ENCODE data around the gene B3GALT6.
"Not testable (repeated sequence)": the region's sequence is repeated elsewhere in the genome, so short reads cannot be mapped to it uniquely, and the experiment has no call there.

Gene B3GALT6

GRCh38 chr1:1232208-1232795, at the start of gene B3GALT6:
TSS of gene B3GALT6 (plus strand) at chr1:1232237. CDS start at chr1:1232279, 42 bp downstream.
- peak in 1 of 4 experiments; percentile 38 for DNase-seq (ENCODE audit: low read depth in 4 of 4, low spot score in 1 of 4)

- no peak for DNase-seq (ENCODE audit: low read depth in 4 of 4, low spot score in 1 of 4)
Observed at GRCh38 chr1:1182491-1183220, 49.4 kb upstream of the B3GALT6 start.

GRCh38 chr1:1183221-1183747, 48.8 kb upstream of the B3GALT6 start:
- DNase-seq (ENCODE audit: low read depth in 4 of 4, low spot score in 1 of 4): no peak

DNA sequence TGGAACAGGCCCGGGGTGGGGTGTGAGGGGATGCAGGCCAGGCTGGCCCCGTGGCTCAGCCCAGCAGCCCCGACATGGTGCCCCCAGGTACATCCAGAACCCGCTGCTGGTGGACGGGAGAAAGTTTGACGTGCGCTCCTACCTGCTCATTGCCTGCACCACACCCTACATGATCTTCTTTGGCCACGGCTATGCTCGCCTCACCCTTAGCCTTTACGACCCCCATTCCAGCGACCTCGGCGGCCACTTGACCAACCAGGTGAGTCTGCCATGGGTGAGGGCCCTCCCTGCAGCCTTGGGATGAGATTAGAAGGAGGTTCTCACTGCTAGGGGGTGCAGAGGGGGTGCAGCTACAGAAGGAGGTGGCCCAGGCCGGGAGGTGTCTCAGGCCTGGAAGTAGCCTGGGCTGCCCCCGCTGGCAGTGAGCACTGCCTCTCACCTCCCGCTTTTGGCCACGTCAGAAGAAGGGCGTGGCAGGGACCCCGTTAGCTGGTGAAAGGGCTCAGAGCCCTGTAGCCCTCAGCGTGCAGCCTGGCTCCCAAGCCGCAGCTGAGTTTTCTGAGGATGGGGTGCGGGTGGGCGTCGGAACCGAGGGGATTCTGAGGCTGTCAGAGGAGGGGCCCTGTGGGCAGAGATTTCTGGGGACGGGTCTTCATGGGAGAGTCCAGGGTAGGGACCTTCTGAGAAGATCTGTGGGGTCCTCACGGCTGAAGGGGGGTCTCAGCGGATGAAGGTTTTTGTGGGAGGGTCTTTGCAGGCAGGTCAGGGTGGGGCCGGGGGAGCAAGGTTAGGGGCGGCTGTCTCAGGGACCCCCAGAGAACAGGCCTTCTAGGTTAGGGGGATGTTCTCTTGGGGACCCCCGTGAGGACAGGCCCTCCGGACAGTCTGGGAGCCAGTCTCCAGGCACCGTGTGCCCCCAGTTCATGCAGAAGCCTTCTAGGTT, 47.9 kb upstream of the B3GALT6 start:
- no peak for DNase-seq (ENCODE audit: low read depth in 4 of 4, low spot score in 1 of 4)

DNA sequence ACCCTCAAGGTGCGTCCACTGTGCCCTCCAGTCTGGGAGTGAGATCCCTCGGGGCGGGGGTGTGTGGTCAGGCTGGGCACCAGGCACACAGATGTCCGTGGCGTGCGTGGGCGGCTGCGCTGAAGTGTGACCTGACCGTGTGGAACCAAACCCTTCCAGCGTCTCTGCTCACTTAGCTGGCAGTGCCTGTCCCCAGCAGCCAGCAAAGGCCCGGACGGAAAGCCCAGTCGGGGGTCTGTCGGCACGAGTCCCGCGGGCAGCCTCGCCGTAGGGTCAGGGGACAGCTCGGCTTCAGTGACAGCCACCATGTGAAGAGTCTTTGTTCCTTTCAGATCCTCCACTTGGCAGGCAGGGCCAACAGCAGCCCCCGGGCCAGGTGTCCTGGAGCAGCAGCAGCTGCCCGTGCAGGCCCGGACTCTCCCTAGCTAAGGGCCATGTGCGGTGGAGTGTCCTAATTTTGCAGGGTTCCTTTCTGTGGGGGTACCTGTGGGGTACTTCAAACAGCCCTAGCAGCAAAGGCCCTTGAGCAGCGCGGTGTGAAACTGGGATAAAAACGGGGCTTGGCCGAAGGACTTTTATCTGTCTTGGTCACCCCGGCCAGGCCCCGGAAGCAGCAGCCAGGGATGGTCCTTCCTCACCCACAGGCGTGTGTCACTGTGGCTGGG, 46.8 kb upstream of the B3GALT6 start:
- no peak for DNase-seq (ENCODE audit: low read depth in 4 of 4, low spot score in 1 of 4)

GRCh38 chr1:1187938-1188337, 44.1 kb upstream of the B3GALT6 start:
- DNase-seq (ENCODE audit: low read depth in 4 of 4, low spot score in 1 of 4): no peak

DNA sequence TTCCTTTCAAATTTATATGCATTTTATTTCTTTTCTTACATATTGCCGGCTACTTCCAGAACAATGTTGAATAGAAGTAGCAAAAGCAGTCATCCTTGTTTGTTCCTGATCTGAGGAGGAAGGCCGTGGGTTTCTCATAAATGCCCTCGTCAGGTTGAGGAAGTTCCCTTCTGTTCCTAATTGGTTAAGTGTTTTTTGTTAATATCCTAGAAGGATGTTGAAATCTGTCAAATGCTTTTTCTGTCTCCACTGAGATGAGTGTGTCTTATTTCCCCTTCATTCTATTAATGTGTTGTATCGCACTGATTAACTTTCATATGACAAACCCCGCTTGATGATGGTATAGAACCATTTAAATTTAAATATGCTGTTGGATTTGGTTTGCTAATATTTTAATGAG, 42.9 kb upstream of the B3GALT6 start:
- no peak for DNase-seq (ENCODE audit: low read depth in 4 of 4, low spot score in 1 of 4)

- no peak for DNase-seq (ENCODE audit: low read depth in 4 of 4, low spot score in 1 of 4)
Observed at GRCh38 chr1:1191734-1192133, 40.3 kb upstream of the B3GALT6 start.

DNA sequence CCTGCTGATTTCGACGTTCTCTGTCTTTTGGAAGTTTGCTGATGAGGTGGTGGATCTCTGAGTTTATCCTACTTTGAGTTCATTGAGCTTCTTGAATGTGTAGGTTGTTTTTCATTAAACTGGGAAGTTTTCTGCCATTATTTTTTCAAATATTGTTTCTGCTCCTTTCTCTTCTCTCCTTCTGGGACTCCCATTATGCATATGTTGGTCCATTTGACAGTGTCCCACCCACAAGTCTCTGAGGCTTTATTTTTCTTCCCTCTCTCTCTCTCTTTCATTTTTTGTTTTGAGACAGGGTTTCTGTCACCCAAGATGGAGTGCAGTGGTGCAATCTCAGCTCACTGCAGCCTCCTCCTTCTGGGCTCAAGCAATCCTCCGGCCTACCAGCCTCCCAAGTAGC, 37.3 kb upstream of the B3GALT6 start:
- DNase-seq (ENCODE audit: low read depth in 4 of 4, low spot score in 1 of 4): no peak

DNA sequence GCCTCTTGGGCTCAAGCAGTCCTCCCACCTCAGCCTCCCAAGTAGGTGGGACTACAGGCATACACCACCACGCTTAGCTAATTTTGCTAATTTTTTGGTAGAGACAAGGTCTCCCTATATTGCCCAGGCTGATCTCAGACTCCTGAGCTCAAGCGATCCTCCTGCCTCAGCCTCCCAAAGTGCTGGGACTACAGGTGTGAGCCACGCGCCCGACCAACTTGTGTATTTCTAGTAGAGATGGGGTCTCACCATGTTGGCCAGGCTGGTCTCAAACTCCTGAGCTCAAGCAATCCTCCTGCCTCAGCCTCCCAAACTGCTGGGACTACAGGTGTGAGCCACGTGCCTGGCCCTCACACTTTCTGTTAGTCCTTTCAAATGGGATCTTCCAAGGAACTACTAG, 36.3 kb upstream of the B3GALT6 start:
- not testable (repeated sequence) for DNase-seq (ENCODE audit: low read depth in 4 of 4, low spot score in 1 of 4)

GRCh38 chr1:1196431-1197187, 35.4 kb upstream of the B3GALT6 start:
- DNase-seq (ENCODE audit: low read depth in 4 of 4, low spot score in 1 of 4): no peak

GRCh38 chr1:1197188-1197500, 34.9 kb upstream of the B3GALT6 start:
- DNase-seq (ENCODE audit: low read depth in 4 of 4, low spot score in 1 of 4): no peak

- no peak for DNase-seq (ENCODE audit: low read depth in 4 of 4, low spot score in 1 of 4)
Observed at GRCh38 chr1:1197551-1198422, 34.2 kb upstream of the B3GALT6 start.

DNA sequence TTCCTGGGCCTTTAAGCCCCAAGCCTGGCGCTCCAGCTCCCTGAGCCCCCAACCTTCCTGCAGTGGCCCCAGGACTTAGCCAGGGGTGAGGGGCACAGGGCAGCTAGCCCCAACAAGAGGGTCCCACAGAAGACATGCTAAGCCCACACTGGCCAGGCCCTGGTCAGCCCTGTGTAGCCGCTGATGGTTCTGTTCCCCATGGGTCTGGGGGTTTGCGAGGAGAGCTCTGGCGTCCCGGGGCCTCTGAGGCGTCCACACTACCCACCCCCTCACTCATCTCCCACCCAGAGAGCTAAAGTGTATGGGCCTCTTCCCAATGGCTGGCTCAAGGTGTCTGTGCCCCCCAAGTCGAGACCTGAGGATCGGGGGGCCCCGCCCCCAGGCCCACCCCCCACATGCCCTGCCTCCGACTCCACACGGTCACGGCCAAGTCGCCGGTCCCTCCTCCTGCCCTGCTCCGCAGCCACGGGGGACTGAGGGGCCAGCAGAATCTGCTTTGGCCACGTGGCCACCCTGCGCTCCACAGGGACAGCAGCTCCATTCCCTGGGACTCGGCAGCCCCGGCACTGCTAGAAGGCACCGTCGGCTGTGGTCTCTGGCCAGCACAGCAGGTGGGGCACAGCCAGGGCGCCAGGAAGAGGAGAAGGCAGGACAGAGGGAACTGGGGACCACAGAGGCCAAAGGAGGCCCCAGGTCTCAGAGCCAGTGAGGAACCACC, 33.5 kb upstream of the B3GALT6 start:
- no peak for DNase-seq (ENCODE audit: low read depth in 4 of 4, low spot score in 1 of 4)

DNA sequence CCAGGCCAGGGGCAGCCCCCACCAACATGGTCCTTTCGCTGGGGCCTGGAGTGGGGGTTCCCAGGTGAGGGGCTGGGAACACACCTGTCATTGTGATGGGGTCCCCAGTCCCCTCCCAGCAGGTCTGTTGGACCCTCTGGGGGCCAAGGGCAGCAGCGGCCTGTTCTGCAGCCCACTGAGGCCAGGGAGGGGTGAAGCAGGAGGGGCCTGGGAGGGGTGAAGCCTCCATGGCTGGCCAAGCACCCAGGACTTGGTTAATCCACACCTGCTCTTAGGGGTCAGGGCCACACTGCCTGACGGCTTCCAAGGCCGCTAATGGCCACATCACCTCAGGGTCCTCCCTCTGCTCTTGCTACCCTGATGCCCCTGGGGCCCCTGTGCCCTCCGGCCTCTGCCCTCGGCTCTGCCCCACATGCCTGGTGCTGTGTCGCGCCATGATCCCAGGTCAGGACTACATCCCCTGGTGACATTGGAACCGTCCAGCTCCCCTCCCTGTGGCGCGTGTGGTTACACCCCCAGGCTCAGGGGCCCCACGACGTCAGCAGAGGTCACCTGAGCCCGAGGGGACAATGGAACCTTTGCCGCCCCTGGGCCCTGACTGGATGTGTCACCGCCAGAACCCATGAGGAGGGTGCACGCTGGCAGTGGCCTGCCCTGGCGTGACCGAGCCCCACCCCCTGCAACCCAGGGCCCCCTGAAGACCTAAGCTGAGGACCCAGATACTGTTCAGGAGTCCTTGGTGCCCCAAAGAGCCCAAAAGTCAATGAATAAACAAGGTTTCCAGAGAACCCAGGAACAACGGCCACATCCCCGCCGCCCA, 32.7 kb upstream of the B3GALT6 start:
- no peak for DNase-seq (ENCODE audit: low read depth in 4 of 4, low spot score in 1 of 4)

DNA sequence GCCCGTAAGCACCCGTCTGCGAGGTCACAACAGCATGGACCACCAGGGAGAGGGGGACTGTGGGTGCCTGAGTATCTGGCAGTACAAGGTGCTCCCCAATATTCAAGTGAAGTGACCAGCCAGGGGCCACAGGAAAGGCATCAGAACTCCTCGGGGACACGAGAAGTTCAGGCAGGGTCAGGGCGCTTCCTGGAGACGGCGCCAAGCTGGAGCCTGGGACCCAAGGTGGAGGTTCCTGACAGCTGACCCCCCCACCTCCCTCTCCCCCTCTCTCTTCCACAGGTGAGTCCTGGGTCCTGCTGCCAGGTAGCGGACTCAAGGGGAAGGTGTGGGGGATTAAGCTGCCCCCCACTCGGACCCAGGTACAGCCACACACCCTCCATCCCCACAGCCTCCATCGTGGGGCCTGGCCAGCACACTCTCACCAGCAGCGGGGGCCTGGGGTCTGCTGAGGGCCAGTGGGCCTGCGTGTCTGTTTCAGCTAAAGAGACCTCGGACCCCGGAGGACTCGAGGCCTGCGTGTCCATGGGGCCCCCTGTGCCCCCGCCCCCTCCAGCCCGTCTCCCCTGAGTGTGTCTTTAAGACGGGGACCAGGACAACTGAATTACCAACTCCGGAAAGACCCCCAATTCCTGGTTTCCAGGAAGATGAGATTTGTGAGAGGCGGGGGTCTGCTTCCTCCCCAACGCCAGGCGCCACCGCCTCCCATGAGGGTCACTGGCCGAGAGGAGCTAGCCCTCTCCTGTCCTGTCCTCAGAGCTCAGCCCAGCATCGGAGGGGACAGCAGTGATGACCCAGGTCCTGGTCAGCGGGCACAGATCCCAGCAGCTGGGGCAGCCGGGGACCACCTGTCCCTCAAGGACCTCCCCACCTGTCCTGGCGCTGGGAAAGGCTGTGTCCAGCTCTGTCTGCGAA, 31.8 kb upstream of the B3GALT6 start:
- DNase-seq (ENCODE audit: low read depth in 4 of 4, low spot score in 1 of 4): no peak
